Skeletal muscle tissue (tissue), 4 donors: ENCODE results near the gene KRTAP4-7. TPM values are rescaled to one million over a fixed set of nuclear protein-coding genes. Genes with fewer than 3 reads are reported as not detected.
"Not testable (repeated sequence)": the region's sequence is repeated elsewhere in the genome, so short reads cannot be mapped to it uniquely, and the experiment has no call there.

Experiments
- H3K27ac ChIP-seq: one replicate; pipeline ENCODE4 v1.7.0; 2013; ENCODE audit warnings: mild to moderate bottlenecking, low read depth, low read length, inconsistent platforms
- H3K27me3 ChIP-seq, 3 donors: one replicate each; pipeline ENCODE4 v1.7.0; 2013; ENCODE audit warnings: low read length in 3 of 3; ENCODE audit not compliant: control insufficient read depth in 3 of 3, insufficient read depth in 3 of 3
- H3K36me3 ChIP-seq, 3 donors: one replicate each; pipeline ENCODE4 v1.7.0; 2013; ENCODE audit warnings: low read length in 3 of 3; ENCODE audit not compliant: control insufficient read depth in 3 of 3, insufficient read depth in 3 of 3
- H3K4me1 ChIP-seq, 3 donors: one replicate each; pipeline ENCODE4 v1.7.0; 2013; ENCODE audit warnings: low read length in 3 of 3, mild to moderate bottlenecking in 3 of 3; ENCODE audit not compliant: control insufficient read depth in 3 of 3, insufficient read depth in 3 of 3
- H3K4me3 ChIP-seq, 3 donors: one replicate each; pipeline ENCODE4 v1.7.0; 2013; ENCODE audit warnings: low read length in 3 of 3
- H3K9ac ChIP-seq, 3 donors: one replicate each; pipeline ENCODE4 v1.7.0; 2013; ENCODE audit warnings: low read length in 3 of 3, mild to moderate bottlenecking in 3 of 3, moderate library complexity in 2 of 3, low read depth in 1 of 3
- H3K9me3 ChIP-seq, 3 donors: one replicate each; pipeline ENCODE4 v1.7.0; 2013; ENCODE audit warnings: low read length in 3 of 3; ENCODE audit not compliant: control insufficient read depth in 3 of 3
- total RNA-seq: library from RNA; depleted of rRNA; stranded (reverse); fragments of >200 nt; gene quantifications from one replicate; pipeline ENCODE4 v1.2.3, GENCODE V29; 2014
- donor health status: Osteomylitis.

KRTAP4-7 gene
- total RNA-seq = not detected

GRCh38 chr17:41084100-41084856 is at the start of gene KRTAP4-7:
TSS of gene KRTAP4-7 (plus strand) at chr17:41084150. CDS start at chr17:41084207, 57 bp downstream.
- not testable (repeated sequence) for H3K9ac ChIP-seq, H3K27me3 ChIP-seq, H3K27ac ChIP-seq, H3K4me1 ChIP-seq, H3K36me3 ChIP-seq, H3K9me3 ChIP-seq, H3K4me3 ChIP-seq

- not testable (repeated sequence) for H3K4me3 ChIP-seq, H3K4me1 ChIP-seq, H3K9me3 ChIP-seq, H3K9ac ChIP-seq, H3K36me3 ChIP-seq, H3K27ac ChIP-seq
- H3K27me3 ChIP-seq = peaks cover 0 to 18% (median 11%) of the 10 kb centered on the region in 3 donors
Measured at GRCh38 chr17:41034346-41034935, 49.5 kb upstream of the KRTAP4-7 start, which contains the start of gene KRTAP1-3. TSS of gene KRTAP1-3 (minus strand) at chr17:41034874. CDS start at chr17:41034821, 53 bp downstream.

- no peak overlapping the region for H3K27ac ChIP-seq
- H3K27me3 ChIP-seq = peaks cover 0 to 5% (median 3%) of the 10 kb centered on the region in 3 donors
- no peak overlapping the region for H3K9ac ChIP-seq
- no peaks in the 10 kb centered on the region for H3K9me3 ChIP-seq
- no peak overlapping the region for H3K4me3 ChIP-seq
- no peaks in the 10 kb centered on the region for H3K4me1 ChIP-seq
- H3K36me3 ChIP-seq = no peaks in the 10 kb centered on the region
Measured at GRCh38 chr17:41037853-41038350, 46.0 kb upstream of the KRTAP4-7 start.

- not testable (repeated sequence) for H3K4me1 ChIP-seq, H3K27ac ChIP-seq, H3K36me3 ChIP-seq, H3K9me3 ChIP-seq, H3K9ac ChIP-seq, H3K4me3 ChIP-seq, H3K27me3 ChIP-seq
Measured at GRCh38 chr17:41040783-41041571, 43.0 kb upstream of the KRTAP4-7 start, which contains the start of gene KRTAP1-1. TSS of gene KRTAP1-1 (minus strand) at chr17:41041450. CDS start at chr17:41041397, 53 bp downstream.

GRCh38 chr17:41042953-41043352 is 41.0 kb upstream of the KRTAP4-7 start:
- Histone ChIP-seq H3K4me3 (no peak overlapping the region), H3K4me1 (no peaks in the 10 kb centered on the region), H3K9me3 (no peaks in the 10 kb centered on the region), H3K36me3 (no peaks in the 10 kb centered on the region), H3K9ac (no peak overlapping the region), H3K27me3 (peaks cover 1 to 14% (median 5%) of the 10 kb centered on the region in 3 donors), H3K27ac (no peak overlapping the region)

- peaks cover 11 to 24% (median 14%) of the 10 kb centered on the region in 3 donors for H3K27me3 ChIP-seq
- H3K36me3 ChIP-seq, H3K9me3 ChIP-seq, H3K4me1 ChIP-seq, H3K4me3 ChIP-seq, H3K27ac ChIP-seq, H3K9ac ChIP-seq: not testable (repeated sequence)
Measured at GRCh38 chr17:41046735-41047465, 37.0 kb upstream of the KRTAP4-7 start, which contains the start of gene KRTAP2-1. TSS of gene KRTAP2-1 (minus strand) at chr17:41047316. CDS start at chr17:41047267, 49 bp downstream.

- no peaks in the 10 kb centered on the region for H3K36me3 ChIP-seq
- peaks cover 0 to 3% (median 0%) of the 10 kb centered on the region in 3 donors for H3K9me3 ChIP-seq
- no peak overlapping the region for H3K27ac ChIP-seq
- H3K9ac ChIP-seq = no peak overlapping the region
- H3K4me1 ChIP-seq = no peaks in the 10 kb centered on the region
- H3K4me3 ChIP-seq = no peak overlapping the region
- H3K27me3 ChIP-seq = peaks cover 11 to 24% (median 14%) of the 10 kb centered on the region in 3 donors
Measured at GRCh38 chr17:41048441-41048840, 35.5 kb upstream of the KRTAP4-7 start.

- no peak overlapping the region for H3K9ac ChIP-seq
Measured at GRCh38 chr17:41049110-41049509, 34.8 kb upstream of the KRTAP4-7 start.

GRCh38 chr17:41052566-41052965 is 31.4 kb upstream of the KRTAP4-7 start:
- Histone ChIP-seq H3K27me3 (peaks cover 10 to 19% (median 11%) of the 10 kb centered on the region in 3 donors), H3K36me3 (no peaks in the 10 kb centered on the region), H3K9me3 (peaks cover 0 to 5% (median 0%) of the 10 kb centered on the region in 3 donors), H3K4me3 (no peak overlapping the region), H3K27ac (no peak overlapping the region), H3K9ac (no peak overlapping the region), H3K4me1 (no peaks in the 10 kb centered on the region)

More at GRCh38 chr17:41049110-41049509, 34.8 kb upstream of the KRTAP4-7 start:
- Histone ChIP-seq H3K4me3 (no peak overlapping the region), H3K4me1 (no peaks in the 10 kb centered on the region), H3K27ac (no peak overlapping the region), H3K9me3 (peaks cover 0 to 5% (median 0%) of the 10 kb centered on the region in 3 donors), H3K36me3 (no peaks in the 10 kb centered on the region), H3K27me3 (peaks cover 11 to 27% (median 14%) of the 10 kb centered on the region in 3 donors)
